NK-92 (cell line): Measurements from ENCODE around the gene JAM3.

ENCODE experiments used
- DNase-seq: peaks from one replicate; lab custom pipeline; 2025; ENCODE audit not compliant: unreplicated experiment; lab: John Stamatoyannopoulos, UW

JAM3 gene

GRCh38 chr11:134038897-134039470 lies 29.9 kb upstream of the JAM3 start:
- DNase-seq = no peak

DNA sequence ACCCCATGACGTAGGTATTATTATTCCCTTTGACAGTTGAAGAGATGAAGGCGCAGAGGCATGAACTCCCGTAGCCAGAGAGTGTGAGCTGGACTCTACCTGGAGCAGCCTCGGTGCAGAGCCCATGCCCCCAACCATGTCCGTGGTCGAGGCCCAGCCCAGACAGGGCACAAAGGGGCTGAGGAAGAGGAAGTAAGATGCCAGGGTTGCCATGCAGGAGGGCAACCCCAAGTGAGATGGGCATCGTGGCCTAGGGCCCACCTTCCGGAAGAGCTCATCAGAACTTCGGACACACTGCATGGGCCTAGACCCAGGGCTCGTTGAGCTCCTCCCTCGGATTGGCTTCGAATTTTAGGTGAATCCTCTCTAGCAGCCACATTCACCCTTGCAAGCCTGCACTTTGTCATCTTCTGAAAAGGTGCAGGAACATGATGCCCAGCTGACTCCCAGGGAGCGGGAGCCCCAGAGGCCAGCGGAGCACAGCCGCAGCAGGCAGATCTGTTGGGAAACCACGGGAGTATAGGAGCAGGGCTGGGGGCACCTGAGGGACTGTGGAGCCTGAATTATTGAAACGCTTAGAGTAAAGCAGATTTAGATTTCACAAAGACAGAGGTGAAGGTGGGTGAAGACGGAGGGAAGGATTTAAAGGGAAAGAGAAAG lies 29.0 kb upstream of the JAM3 start:
- no peak for DNase-seq

- no peak for DNase-seq
These were observed 28.2 kb upstream of the JAM3 start for GRCh38 chr11:134040386-134041302.

GRCh38 chr11:134041349-134041748 lies 27.5 kb upstream of the JAM3 start:
- no peak for DNase-seq

DNA sequence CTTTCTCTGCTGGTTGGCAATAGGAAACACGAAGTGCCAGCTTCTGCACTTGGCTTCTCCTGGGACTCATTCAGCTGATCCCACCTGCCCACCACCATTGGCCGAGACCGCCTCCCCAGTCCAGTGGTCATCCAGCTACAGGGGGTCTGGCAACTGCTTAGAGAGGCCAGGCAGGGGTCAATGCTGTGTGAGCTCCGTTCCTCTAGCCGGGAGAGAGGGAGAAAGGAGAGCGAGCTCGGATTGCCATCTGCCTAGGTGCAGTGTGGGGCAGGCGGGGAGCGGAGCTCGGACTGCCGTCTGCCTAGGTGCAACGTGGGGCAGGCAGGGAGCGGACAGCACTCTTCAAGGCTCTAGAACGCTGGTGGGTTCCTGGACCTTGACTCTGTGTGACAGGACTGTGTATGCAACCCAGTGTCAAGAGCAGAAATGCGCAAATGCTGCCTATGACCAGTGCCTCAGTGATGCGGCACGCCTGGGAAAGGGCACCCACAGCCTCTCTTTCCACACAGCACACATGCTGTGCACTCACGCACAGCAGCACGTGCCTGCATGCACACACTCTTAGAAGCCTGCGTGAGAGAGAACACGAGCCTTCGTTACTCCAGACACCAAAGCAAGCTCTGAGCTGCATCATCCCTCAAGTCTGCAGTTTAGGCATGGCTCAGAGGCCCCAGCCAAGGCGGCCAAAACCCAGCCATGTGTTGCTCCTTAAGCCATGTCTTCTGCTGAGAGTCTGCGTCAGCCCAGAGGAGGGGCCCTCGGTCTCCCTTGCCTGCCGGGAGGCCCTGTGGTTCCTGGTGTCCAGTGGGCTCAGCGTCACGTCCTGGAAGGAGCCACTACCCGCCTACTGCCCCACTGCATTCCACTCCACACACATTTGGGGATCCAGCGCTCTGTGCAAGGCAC lies 26.8 kb upstream of the JAM3 start:
- DNase-seq = no peak

DNA sequence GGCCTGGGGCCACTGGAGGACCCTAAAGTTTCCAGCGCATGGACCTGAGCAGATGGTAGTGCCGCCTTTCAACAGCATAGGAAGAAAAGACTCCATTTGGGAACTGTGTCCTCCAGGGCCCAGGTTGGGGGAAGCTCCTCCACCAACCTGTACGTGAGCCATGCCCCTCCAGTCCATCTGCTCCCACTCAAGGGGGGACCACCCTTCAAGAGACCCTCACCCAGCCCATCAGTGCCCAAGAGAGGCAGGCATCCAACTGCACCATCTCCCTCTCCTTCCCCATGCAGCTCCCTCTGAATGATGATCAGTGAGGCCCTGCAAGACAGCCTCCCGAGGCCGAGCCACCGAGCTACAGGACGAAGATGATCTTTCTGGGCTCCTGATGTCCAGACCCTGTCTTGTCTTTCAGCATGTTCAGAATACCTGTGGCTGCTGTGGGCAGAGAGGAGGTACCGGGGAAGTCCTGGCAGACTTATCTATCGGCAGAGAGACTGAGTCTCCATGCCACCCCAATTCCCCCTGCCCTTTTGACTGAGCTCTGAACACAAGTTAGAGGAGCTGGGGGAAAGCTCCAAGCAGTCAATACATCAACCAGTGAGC lies 25.0 kb upstream of the JAM3 start:
- DNase-seq = no peak

GRCh38 chr11:134044514-134045284 lies 24.2 kb upstream of the JAM3 start:
- no peak for DNase-seq

DNA sequence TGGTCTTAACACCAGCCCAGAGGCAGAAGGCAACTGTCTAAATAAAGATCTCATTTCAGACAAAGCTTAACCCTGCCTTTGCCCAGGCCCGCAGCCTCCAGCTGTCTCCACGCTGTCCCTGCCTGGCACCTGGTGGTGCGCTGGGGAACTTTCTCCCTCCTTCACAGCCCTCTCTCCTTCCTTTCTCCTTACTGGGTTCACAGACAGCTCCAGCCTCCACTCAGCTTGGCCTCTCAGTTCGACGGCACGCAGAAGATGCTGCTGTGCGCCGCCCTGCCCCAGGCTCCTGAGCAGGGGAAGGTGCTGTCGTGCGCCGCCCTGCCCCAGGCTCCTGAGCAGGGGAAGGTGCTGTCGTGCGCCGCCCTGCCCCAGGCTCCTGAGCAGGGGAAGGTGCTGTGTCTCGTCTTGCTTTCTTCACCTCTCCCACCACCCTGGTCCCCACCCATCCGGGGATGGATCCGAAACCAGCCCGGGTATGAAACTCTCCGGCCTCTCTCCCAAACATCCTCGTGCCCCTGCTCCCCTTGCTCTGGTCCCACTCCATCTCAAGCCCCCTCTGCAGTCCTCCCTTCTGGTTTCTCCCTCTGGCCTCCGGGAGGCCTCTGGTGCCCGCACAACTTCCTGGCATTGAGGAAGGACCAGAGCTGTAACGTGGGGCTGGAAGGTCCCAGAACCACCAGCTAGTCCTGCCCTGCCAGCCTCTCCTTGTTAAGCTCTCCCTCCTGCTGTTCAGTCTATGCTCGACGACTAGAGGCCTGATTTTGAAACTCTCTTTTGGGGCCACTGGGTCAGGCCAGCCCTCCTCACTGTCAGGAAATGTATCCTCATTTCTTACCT lies 22.9 kb upstream of the JAM3 start:
- DNase-seq = no peak

- DNase-seq = no peak
These were observed 22.0 kb upstream of the JAM3 start for GRCh38 chr11:134046681-134047449.

DNA sequence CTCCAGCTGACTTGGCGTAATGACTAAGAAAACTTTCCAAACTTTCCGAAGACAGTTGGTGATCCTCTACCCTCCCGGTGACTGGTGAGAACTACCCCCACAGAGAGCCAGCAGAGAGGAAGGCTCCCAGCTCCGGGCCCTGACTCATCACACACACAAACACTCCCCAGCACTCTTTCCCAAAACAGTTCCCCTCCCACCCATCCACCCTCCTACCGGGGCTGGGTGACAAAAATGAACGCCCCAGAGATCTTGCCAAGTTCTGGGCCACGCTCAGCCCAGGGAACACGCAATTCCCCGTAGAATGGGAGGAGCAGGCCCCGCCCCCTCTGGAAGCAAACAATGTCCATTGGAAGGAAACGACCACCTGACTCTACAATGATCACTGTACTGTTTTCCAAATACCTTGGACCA lies 21.3 kb upstream of the JAM3 start:
- no peak for DNase-seq

- DNase-seq = no peak
These were observed 20.8 kb upstream of the JAM3 start for GRCh38 chr11:134048028-134048427.

DNA sequence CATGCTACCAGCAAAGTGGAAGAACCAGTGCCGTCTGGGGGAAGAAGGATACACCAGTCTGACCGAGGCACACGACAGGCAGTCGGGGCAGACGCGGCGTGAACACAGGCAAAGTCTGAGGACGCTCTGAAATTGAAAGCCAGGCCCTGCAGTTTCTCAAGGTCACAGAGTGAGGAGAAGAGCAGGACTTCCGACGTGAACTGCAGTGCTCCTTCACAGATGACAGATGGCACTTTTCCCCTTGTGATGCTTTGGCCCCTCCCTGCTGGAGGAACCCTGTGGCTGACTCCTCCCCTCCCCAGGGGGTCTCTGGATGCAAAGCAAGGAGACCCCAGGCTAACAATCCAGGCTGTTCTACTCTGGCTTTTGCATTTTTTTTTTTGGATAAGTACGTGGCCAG lies 19.6 kb upstream of the JAM3 start:
- DNase-seq = no peak

DNA sequence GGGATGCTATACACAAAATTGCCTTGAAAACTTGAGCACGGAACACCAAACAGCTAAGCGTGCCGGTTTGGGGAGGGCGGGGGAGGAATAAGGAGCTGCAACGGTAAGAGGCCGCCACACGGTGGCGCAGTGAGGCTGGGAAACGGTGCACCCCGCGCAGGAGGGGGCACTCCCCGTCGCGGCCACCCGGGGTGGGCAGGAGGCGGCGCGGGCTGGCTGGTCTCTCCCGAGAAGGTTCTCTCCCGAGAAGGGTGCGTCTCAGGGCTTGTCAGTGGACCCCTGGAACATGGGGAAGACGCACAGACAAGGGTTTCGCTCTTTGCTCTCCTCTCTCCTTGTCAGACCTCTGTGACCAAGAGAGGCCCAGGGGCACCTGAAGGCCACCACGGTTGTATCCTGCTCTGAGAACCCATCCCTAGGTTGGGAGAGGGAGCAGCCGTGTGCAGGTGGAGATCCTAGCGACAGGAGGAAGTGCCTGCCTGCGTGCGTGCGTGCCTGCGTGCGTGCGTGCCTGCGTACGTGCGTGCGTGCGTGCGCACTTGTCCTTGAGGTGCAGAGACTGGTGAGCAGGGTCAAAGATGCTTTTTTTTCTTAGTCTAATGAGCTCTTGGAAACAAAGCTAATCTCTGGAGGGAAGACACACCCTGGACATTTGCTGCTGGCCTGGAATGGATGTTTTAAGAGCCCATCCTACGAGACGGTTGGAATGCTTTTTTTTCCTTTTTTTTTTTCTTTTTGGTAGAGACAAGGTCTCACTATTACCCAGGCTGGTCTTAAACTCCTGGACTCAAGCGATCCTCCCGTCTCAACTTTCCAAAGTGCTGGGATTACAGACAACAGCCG lies 18.1 kb upstream of the JAM3 start:
- no peak for DNase-seq

- no peak for DNase-seq
These were observed 16.4 kb upstream of the JAM3 start for GRCh38 chr11:134052395-134052987.

- DNase-seq = no peak
These were observed 15.6 kb upstream of the JAM3 start for GRCh38 chr11:134052988-134053945.

DNA sequence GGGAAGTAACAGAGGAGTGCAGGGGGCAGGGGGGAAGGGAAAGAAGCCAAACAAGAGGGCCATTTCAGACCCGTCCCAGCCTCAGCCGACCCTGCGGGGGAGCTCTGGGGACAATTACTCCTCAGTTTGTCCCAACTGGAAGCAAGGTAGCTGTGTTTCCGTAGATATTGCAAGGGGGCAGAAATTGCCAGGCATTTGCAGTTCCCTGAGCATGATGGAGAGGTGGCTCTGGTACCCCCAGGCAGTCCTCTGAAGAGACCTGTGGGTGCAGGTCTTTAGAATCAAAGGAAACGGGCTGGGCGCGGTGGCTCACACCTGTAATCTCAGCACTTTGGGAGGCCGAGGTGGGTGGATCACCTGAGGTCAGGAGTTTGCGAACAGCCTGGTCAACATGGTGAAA lies 13.8 kb upstream of the JAM3 start:
- DNase-seq = no peak
